GM12878 (cell line): Measurements from ENCODE around the gene ABCC4.

Experiments
- MYC ChIP-seq: IDR thresholded peaks from 2 replicates; pipeline ENCODE4 v1.6.1; 2011; ENCODE audit warnings: mild to moderate bottlenecking, low read length, moderate library complexity, inconsistent platforms; ENCODE audit not compliant: insufficient read depth, insufficient replicate concordance, insufficient read length, severe bottlenecking
- SMARCA5 ChIP-seq: fragments of 450-650 bp; IDR thresholded peaks from 2 replicates; pipeline ENCODE4 v1.6.1; 2017; ENCODE audit warnings: mild to moderate bottlenecking
- YBX1 ChIP-seq: fragments of 450-650 bp; IDR thresholded peaks from 2 replicates; pipeline ENCODE4 v1.6.1; 2016; ENCODE audit warnings: antibody characterized with exemption
- ZBED1 ChIP-seq: IDR thresholded peaks from 2 replicates; pipeline ENCODE4 v1.6.1; 2016; ENCODE audit warnings: borderline replicate concordance
- ZNF274 ChIP-seq: IDR thresholded peaks from one replicate; pipeline ENCODE4 v1.8.0; 2011; ENCODE audit not compliant: insufficient read length, insufficient read depth
- ZZZ3 ChIP-seq: IDR thresholded peaks from 2 replicates; pipeline ENCODE4 v1.6.1; 2011; ENCODE audit warnings: low read depth; ENCODE audit not compliant: control insufficient read depth, insufficient read length
- TF ChIP-seq, protein P1 (sequence below): fragments of 450-650 bp; IDR thresholded peaks from 2 replicates; pipeline ENCODE4 v1.6.1; 2017; ENCODE audit warnings: low read depth, mild to moderate bottlenecking, moderate library complexity

DNA sequence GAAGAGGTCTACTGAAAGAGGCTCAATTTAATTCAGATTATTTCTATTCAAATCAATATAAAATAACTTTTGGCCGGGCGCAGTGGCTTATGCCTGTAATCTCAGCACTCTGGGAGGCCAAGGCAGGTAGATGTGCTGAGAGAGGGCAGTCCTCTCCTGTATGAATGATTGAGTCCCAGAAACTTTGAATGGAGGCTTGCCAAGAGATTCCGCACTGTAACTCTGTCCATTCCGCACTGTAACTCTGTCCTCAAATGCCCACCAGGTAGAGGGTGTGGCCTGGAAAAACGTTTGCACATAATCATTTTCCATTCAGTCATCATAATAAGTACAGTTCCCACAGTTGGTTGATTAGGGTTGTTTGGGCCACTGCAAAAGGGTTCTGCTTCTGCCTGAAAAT lies 314.2 kb downstream of the ABCC4 start:
- no peak for TF ChIP-seq YBX1
- TF ChIP-seq ZZZ3, result no peak
- no peak for TF ChIP-seq SMARCA5
- no peak for TF ChIP-seq ZNF274
- TF ChIP-seq, protein P1, sequence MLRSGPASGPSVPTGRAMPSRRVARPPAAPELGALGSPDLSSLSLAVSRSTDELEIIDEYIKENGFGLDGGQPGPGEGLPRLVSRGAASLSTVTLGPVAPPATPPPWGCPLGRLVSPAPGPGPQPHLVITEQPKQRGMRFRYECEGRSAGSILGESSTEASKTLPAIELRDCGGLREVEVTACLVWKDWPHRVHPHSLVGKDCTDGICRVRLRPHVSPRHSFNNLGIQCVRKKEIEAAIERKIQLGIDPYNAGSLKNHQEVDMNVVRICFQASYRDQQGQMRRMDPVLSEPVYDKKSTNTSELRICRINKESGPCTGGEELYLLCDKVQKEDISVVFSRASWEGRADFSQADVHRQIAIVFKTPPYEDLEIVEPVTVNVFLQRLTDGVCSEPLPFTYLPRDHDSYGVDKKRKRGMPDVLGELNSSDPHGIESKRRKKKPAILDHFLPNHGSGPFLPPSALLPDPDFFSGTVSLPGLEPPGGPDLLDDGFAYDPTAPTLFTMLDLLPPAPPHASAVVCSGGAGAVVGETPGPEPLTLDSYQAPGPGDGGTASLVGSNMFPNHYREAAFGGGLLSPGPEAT, result no peak
- no peak for TF ChIP-seq MYC
- no peak for TF ChIP-seq ZBED1
